C4-2B (cell line): Measurements from ENCODE around the gene OR8S1.
"Not testable (repeated sequence)": the region's sequence is repeated elsewhere in the genome, so short reads cannot be mapped to it uniquely, and the experiment has no call there.

ENCODE experiments used
- H3K27ac ChIP-seq: fragments of 450-650 bp; 2 replicates; pipeline ENCODE4 v1.5.1; 2017
- CTCF ChIP-seq: fragments of 450-650 bp; conservative IDR thresholded peaks from 2 replicates; pipeline ENCODE4 v1.5.1; 2017; ENCODE audit warnings: mild to moderate bottlenecking
- ZFX ChIP-seq: fragments of 450-650 bp; IDR thresholded peaks from 2 replicates; pipeline ENCODE4 v1.6.1; 2017

The OR8S1 gene

GRCh38 chr12:48510111-48510510 lies 15.3 kb upstream of the OR8S1 start:
- TF ChIP-seq CTCF (no peak), ZFX (no peak)
- no peak overlapping the region for H3K27ac ChIP-seq

DNA sequence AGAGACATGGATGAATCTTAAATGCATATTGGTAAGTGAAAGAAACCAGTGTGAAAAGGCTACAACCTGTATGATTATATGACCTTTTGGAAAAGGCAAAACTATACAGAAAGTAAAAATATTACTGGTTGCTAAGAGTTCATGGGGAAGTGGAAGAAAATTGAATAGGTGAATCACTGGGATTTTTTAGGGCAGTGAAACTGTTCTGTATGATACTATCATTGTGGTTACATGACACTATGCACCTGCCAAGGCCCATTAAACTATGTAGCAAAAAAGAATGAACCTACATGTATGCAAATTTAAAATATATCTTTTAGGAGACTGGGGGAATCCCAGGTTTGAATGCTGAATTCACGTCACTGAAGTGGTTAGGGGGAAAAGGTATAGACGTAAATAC lies 12.6 kb upstream of the OR8S1 start:
- no peak overlapping the region for H3K27ac ChIP-seq
- TF ChIP-seq CTCF, result no peak
- no peak for TF ChIP-seq ZFX

DNA sequence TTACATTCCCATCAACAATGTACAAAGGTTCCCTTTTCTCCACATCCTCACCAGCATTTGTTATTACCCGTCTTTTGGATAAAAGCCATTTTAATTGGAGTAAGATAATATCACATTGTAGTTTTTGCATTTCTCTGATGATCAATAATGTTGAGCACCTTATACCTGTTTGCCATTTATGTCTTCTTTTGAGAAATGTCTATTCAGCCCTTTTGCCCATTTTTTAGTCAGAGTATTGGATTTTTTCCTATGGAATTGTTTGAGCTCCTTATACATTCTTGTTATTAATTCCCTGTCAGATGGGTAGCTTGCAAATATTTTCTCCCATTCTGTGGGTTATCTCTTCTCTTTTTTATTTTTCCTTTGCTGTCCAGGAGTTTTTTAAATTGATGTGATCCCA lies 10.7 kb upstream of the OR8S1 start:
- TF ChIP-seq CTCF, result no peak
- TF ChIP-seq ZFX, result no peak
- H3K27ac ChIP-seq, result no peak overlapping the region

- not testable (repeated sequence) for H3K27ac ChIP-seq
These were observed 5.1 kb upstream of the OR8S1 start for GRCh38 chr12:48520381-48520780.

GRCh38 chr12:48527891-48528670 lies 2.6 kb downstream of the OR8S1 start:
- no peak for TF ChIP-seq ZFX
- no peak for TF ChIP-seq CTCF
- H3K27ac ChIP-seq, result peak overlapping the region; percentile 32

DNA sequence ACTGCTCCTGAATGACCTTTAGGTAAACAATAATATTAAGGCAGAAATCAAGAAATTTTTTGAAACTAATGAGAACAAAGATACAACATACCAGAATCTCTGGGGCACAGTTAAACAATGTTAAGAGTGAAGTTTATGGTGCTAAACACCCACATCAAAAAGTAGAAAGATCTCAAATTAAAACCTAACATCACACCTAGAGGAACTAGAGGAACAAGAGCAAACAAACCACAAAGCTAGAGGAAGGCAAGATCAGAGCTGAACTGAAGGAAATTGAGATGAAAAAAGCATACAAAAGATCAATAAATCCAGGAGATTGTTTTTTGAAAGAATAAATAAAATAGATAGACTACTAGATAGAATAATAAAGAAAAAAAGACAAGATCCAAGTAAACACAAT lies 7.2 kb downstream of the OR8S1 start:
- no peak overlapping the region for H3K27ac ChIP-seq
- TF ChIP-seq CTCF (no peak), ZFX (no peak)

- H3K27ac ChIP-seq, result no peak overlapping the region
- TF ChIP-seq ZFX, result no peak
- no peak for TF ChIP-seq CTCF
These were observed 11.2 kb downstream of the OR8S1 start for GRCh38 chr12:48536602-48537001.

DNA sequence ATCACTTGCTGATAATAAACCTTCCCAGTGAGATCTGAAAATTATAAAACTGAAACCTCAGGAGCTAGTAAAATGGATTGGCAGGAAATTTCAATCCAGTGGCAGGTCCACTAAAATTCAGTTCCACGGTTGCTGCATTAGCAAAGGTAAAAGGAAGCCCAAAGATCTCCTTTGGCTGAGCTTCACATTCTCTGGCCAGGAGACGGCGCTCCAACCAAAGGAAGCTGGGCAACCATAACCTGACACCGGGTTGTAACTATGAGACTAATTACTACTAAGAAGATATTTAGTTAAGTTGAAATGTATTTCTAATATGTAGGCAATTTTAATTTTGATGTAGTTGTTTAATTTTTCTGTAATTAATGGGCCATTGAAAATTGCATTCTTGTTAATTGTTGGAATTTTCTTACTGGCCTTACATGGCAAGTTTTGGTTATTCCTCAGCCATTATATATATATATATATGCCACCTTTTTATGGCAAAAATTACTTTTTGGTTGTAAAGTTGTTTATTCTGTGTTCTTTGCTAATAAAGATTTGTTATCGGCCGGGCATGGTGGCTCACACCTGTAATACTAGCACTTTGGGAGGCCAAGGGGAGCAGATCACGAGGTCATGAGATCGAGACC lies 17.0 kb downstream of the OR8S1 start:
- TF ChIP-seq CTCF (peak; percentile 96), ZFX (no peak)

More for the DNA sequence above, 17.0 kb downstream of the OR8S1 start:
- no peak overlapping the region for H3K27ac ChIP-seq
